Fibroblast of skin of scalp (primary cell): Measurements from ENCODE around the gene RFC2. TPM values are rescaled to one million over a fixed set of nuclear protein-coding genes. Genes with fewer than 3 reads are reported as not detected.

Experiments
- DNase-seq: peaks from one replicate; pipeline ENCODE4 v3.0.0-alpha.2; 2013
- polyA plus RNA-seq, 2 experiments: library from polyadenylated mRNA; unstranded; fragments of 120-200 nt; gene quantifications; one replicate each; pipeline ENCODE4 v1.2.1, GENCODE V29; 2013; ENCODE audit not compliant: insufficient read length in 2 of 2

Gene RFC2
- 26.1 TPM for polyA plus RNA-seq (2013, experiment 1 of 2; ENCODE audit: insufficient read length)
- 21.3 TPM for polyA plus RNA-seq (2013, experiment 2 of 2; ENCODE audit: insufficient read length)

- peak; percentile 96 for DNase-seq
These were observed at the start of gene RFC2 for GRCh38 chr7:74254129-74254857. Gene RFC2 (minus strand): TSS chr7:74254399. CDS start chr7:74254383, 16 bp downstream.

- DNase-seq: no peak
These were observed 48.6 kb upstream of the RFC2 start for GRCh38 chr7:74302745-74303221.

GRCh38 chr7:74300926-74301325 lies 46.7 kb upstream of the RFC2 start:
- DNase-seq: no peak

GRCh38 chr7:74299401-74299800 lies 45.2 kb upstream of the RFC2 start:
- no peak for DNase-seq

GRCh38 chr7:74297516-74298233 lies 43.5 kb upstream of the RFC2 start:
- no peak for DNase-seq

- peak; percentile 82 for DNase-seq
These were observed 40.2 kb upstream of the RFC2 start for GRCh38 chr7:74294191-74294998.

GRCh38 chr7:74293577-74293908 lies 39.3 kb upstream of the RFC2 start:
- no peak for DNase-seq

- no peak for DNase-seq
These were observed 38.8 kb upstream of the RFC2 start for GRCh38 chr7:74292757-74293576.

- no peak for DNase-seq
These were observed 37.3 kb upstream of the RFC2 start for GRCh38 chr7:74291535-74291934.

- DNase-seq: no peak
These were observed 36.8 kb upstream of the RFC2 start for GRCh38 chr7:74290981-74291441.

- no peak for DNase-seq
These were observed 36.4 kb upstream of the RFC2 start for GRCh38 chr7:74290553-74290950.

GRCh38 chr7:74289659-74290552 lies 35.7 kb upstream of the RFC2 start:
- DNase-seq: peak; percentile 34

GRCh38 chr7:74289018-74289658 lies 34.9 kb upstream of the RFC2 start, which contains the start of gene CLIP2:
Gene CLIP2 (plus strand): TSS chr7:74289407. CDS start chr7:74317547, 28,140 bp downstream.
- DNase-seq: peak; percentile 86

GRCh38 chr7:74288034-74288881 lies 34.1 kb upstream of the RFC2 start:
- DNase-seq: peak; percentile 26

GRCh38 chr7:74287303-74288033 lies 33.3 kb upstream of the RFC2 start:
- no peak for DNase-seq

- no peak for DNase-seq
These were observed 31.9 kb upstream of the RFC2 start for GRCh38 chr7:74286131-74286530.

- no peak for DNase-seq
These were observed 30.6 kb upstream of the RFC2 start for GRCh38 chr7:74284781-74285259.

GRCh38 chr7:74283858-74284447 lies 29.8 kb upstream of the RFC2 start:
- DNase-seq: no peak
